NB4 (cell line): ENCODE measurements around the gene C1orf21.

ENCODE experiments used
- MYC ChIP-seq: IDR thresholded peaks from 2 replicates; pipeline ENCODE4 v1.6.1; 2011; ENCODE audit warnings: low read depth, low read length
- POLR2A ChIP-seq: IDR thresholded peaks from 2 replicates; pipeline ENCODE4 v1.6.1; 2011; ENCODE audit warnings: mild to moderate bottlenecking; ENCODE audit not compliant: insufficient read length; ENCODE audit errors: extremely low read depth
- TF ChIP-seq, protein P1 (sequence below): IDR thresholded peaks from one replicate; pipeline ENCODE4 v1.5.1; 2012; ENCODE audit warnings: low read depth, low read length

DNA sequence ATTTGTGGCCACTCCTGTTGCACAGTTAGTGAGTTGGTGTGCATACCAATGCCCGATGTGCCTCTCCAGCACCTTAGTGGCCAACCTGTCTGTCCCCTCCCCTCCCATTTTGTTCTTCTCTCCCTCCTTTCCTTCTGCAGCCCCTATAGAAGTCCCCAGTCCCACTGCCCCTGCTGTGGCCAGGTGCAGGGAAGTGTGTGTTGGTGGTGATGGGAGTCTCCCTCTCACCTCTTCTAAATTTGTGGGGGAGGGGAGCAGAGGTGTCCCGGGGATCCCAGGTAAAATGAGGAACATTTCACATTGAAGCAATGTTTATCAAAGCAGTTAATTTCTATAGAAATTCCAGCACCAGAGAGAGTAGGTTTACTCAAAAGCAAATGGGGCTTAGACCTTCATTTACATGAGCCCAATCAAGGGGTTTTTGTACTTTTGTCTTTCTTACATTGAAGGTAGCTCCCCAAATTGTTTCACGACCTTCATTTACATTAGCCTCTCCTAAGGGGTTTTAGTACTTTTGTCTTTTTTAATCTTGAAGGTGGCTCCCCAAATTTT is 3.0 kb upstream of the C1orf21 start:
- TF ChIP-seq, protein P1, sequence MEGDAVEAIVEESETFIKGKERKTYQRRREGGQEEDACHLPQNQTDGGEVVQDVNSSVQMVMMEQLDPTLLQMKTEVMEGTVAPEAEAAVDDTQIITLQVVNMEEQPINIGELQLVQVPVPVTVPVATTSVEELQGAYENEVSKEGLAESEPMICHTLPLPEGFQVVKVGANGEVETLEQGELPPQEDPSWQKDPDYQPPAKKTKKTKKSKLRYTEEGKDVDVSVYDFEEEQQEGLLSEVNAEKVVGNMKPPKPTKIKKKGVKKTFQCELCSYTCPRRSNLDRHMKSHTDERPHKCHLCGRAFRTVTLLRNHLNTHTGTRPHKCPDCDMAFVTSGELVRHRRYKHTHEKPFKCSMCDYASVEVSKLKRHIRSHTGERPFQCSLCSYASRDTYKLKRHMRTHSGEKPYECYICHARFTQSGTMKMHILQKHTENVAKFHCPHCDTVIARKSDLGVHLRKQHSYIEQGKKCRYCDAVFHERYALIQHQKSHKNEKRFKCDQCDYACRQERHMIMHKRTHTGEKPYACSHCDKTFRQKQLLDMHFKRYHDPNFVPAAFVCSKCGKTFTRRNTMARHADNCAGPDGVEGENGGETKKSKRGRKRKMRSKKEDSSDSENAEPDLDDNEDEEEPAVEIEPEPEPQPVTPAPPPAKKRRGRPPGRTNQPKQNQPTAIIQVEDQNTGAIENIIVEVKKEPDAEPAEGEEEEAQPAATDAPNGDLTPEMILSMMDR: no peak
- no peak for TF ChIP-seq MYC
- no peak for TF ChIP-seq POLR2A
